NCI-H2227 (cell line): Measurements from ENCODE around the gene SLC35B1.
"Not testable (repeated sequence)": the region's sequence is repeated elsewhere in the genome, so short reads cannot be mapped to it uniquely, and the experiment has no call there.

Experiments
- DNase-seq: peaks from one replicate; lab custom pipeline; 2025; ENCODE audit not compliant: unreplicated experiment; lab: John Stamatoyannopoulos, UW

The SLC35B1 gene

GRCh38 chr17:49734515-49735490 lies 27.0 kb upstream of the SLC35B1 start:
- no peak for DNase-seq

DNA sequence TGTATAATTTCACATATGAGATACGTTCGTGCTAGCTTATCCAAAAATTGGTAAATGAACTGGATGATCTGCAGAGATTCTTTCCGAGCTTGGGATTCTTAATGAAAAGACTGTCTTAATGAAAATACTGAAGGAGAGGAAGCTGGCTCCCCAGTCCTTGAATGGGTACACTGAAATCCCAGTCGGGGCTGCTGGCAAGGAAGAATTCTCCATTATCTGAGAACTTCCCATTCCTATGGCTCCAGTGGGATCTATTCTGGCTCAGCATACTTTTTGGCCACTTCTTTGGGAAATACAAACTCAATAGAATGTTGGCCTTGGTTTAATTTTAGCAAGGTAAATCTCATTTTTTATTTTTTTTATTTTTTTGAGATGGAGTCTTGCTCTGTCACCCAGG lies 23.7 kb upstream of the SLC35B1 start:
- no peak for DNase-seq

- DNase-seq = no peak
These were observed 23.1 kb upstream of the SLC35B1 start for GRCh38 chr17:49730785-49731434.

DNA sequence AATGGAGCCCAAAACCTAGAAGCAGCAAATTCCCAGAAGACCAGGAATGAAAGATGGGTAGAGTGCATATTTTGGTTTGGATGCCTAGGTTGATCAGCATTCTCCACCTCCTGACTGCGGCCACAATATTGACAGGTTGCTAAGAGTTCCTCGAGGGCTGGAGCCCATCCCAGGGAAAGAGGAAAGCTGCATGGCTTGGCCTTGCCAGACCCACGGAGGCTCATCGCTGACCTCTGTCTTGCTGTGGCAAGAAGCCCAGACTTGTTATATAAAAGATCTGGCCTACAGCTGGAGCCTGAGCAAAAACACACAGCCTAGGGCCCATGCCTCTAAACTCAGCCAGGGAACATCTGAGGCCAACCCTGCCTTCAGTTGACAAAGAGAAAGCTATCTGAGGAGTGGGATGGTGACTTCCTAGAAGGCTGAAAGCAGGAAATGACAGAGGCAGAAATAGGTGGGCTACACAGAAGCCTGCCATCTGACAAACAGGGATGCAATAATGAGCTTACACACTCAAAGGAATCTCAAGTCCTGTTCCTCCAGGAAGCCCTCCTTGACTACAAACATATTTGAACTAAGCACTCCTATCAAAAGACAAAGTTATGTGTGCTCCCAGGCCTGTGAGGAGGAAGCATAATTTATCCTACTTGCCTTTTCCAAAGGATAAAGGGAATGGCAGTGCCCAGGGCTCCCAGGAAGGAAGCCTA lies 22.5 kb upstream of the SLC35B1 start:
- DNase-seq = no peak

DNA sequence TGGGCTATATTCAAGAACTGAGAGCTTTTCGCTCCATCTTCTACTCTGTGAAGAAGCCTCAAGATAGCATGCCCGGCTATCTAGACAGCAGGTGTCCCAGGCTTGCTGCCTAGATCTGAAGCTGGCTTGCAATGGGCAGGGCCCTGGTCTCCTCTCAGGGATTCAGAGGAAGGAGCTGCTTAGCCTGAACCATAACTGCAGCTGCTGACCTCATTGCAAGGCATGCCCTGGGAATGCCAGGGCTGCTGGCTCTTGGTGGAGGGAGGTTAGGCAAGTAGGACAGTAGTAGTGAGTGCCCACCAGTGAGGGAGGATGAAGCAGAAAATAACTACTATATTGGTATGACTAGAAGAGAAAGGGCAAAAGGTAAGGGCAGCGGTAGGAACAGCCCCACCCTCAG lies 21.3 kb upstream of the SLC35B1 start:
- DNase-seq = no peak

DNA sequence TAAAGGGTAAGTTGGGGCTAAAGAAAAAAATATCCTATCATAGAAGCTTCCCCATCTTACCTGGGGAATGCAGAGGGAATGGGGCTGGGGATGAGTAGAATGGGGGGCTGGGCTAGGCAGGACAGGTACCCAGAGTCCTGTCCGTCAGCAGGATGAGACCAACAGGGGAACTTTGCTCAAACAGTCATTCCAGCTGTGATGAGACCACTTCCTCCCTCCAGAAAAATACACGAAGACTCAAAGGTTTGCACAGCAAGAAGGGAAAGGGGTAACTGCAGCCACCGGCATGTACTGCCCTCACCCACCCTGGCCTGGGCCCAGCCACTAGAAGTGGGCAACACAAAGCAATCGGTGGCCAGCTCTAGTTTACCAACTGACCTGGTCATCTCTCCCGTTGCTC lies 20.7 kb upstream of the SLC35B1 start:
- no peak for DNase-seq

DNA sequence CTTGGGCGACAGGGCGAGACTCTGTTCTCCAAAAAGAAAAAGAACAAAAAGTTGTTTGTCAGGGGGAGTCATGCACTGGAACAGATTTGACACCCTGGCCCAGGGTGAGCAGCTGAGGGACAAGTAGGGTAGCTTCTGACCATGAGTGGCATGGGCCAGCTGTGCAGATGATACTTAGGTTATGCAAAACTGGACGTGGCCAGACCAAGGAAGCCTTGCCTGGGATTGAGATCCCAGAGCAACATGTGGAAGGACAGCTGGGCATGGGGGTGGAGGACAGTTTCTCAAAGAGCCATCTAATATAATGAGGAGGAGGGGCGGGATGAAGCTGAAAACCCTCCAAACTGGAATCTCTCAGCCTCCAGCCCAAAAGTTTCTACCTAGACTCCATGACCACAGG lies 19.6 kb upstream of the SLC35B1 start:
- no peak for DNase-seq

DNA sequence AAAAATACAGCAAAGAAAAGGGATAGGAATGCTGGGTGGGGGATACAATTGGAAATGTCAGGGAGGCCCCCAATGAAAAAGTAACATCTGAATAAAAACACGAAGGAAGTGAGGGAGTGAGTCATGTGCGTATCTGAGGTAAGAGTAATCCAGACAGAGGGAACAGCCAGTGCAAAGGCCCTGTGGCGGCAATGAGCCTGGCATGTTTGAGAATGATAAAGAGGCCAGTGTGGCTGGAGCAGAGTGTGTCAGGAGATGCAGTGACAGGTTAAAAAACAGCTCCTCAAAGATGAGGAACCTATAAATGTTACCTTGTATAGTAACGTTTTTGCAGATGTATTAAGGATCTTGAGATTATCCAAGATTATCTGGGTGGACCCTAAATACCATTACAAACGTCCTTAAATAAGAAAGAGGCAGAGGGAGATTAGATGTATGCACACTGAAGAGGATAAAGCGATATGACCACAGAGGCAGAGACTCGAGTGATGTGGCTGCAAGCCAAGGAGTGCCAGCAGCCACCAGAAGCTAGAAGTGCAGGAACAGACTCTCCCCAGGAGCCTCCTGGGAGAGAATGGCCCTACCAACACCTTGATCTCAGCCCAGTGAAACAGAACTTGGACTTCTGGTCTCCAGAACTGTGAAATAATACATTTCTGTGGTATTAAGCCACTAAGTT lies 17.8 kb upstream of the SLC35B1 start:
- no peak for DNase-seq

DNA sequence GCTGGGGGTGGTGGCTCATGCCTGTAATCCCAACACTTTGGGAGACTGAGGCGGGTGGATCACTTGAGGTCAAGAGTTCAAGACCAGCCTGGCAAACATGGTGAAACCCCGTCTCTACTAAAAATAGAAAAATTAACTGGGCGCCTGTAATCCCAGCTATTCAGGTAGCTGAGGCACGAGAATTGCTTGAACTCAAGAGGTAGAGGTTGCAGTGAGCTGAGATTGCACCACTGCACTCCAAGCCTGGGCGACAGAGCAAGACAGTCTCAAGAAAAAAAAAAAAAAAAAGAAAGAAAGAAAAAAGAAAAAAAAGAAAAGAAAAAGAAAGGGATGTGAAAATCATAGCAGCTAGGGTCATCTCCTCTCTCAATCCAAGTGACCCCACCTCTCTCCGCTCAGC lies 16.8 kb upstream of the SLC35B1 start:
- not testable (repeated sequence) for DNase-seq

DNA sequence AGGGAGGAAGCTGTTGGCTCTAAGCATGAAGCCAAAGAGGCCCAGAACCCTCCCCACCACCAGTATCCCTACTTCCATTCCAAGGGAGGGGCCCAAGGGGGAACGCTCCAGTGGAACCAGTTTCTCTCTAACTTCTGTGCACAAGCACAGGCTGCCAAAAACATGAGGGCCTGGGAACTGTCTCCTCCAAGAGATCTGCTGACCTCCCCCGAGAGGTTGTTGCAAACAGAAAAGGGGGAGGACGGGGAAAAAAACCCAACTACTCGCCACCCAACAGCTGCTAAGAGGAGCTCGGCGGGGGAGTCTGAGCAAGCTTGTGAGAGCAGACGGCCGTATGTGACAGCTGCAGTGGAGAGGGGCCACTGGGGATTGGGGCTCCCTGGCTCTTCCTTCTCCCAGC lies 15.7 kb upstream of the SLC35B1 start:
- peak; percentile 8 for DNase-seq

GRCh38 chr17:49722066-49722465 lies 14.3 kb upstream of the SLC35B1 start:
- DNase-seq = no peak

- no peak for DNase-seq
These were observed 9.7 kb upstream of the SLC35B1 start for GRCh38 chr17:49717371-49717861.

- no peak for DNase-seq
These were observed 9.1 kb upstream of the SLC35B1 start for GRCh38 chr17:49716668-49717364.

DNA sequence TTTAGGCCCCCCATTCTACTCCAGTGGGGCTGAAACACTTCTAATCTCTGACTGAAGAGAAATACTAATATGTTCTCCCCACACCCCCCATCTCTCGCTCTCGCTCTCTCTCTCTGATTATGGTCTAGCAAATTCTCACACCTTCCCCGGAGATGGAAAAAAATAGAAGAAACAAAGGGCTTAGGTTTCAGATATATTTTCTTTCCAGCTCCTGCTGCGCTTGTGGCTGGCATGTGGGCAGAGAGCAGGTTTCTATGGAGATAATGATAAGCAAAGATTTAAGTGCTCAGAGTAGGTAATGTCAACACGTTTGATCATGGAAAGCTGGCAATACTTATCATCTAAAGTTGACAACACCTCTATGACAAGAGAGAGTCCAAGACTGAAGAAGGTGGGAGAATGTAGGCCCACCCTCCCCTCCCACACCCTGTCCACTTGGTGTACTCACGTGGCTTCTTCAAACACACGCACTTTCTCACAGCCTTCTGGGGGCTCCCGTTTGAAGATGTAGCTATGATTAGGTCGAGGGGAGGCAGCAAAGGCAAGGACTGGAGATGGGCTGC lies 8.0 kb upstream of the SLC35B1 start:
- DNase-seq = no peak

- no peak for DNase-seq
These were observed 7.5 kb upstream of the SLC35B1 start for GRCh38 chr17:49715216-49715615.

DNA sequence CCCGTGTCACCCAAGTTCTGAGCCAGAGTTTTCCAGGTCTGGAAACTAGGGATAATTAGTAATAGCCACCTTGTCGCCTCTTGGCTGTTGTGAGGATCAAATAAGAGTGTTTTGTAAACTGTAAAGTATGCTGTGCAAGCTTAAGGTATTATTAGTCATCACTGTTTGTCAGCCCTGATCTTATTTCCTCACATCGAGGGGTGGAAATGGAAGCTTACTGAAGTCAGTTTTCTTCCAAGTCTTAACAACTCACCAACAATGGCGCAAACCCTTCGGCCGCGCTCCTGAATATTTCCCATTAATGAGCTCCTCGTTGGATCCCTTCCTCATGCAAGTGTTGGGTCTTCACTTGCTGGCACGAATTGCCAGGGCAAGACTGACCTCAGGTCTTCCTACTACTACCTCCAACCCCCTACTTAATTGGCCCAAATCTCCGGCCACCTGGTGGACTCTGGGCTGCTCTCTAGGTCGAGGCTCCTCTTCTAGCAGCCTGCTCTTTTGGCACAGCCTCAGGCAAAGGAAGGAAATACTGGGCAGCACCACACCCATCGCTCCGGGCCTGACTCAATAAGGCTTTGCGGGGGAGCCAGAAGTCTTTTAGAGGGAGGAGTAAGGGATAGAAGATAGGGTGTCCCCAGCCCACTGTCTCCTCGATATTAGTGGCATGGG lies 885 bp upstream of the SLC35B1 start:
- DNase-seq = no peak

- DNase-seq = no peak
These were observed 537 bp downstream of the SLC35B1 start for GRCh38 chr17:49707246-49707607.

DNA sequence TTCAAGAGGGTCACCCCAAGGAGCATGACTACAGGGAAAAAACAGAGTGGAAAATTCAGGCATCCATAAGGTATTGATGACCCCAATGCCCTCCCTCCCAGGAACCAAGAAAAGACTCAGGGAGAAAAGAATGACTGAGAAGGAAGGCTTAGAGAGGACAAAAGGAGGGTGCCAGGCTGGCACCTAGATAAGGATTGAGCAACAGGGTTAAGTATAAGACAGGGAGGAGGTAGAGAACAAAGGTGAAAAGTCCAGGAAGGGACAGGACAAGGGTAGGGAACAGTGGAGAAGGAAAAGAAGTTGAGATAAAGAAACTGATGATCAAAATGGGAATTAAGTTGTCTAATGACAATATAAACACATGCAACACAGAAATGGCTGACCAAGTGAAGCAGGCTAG lies 2.5 kb downstream of the SLC35B1 start:
- no peak for DNase-seq

DNA sequence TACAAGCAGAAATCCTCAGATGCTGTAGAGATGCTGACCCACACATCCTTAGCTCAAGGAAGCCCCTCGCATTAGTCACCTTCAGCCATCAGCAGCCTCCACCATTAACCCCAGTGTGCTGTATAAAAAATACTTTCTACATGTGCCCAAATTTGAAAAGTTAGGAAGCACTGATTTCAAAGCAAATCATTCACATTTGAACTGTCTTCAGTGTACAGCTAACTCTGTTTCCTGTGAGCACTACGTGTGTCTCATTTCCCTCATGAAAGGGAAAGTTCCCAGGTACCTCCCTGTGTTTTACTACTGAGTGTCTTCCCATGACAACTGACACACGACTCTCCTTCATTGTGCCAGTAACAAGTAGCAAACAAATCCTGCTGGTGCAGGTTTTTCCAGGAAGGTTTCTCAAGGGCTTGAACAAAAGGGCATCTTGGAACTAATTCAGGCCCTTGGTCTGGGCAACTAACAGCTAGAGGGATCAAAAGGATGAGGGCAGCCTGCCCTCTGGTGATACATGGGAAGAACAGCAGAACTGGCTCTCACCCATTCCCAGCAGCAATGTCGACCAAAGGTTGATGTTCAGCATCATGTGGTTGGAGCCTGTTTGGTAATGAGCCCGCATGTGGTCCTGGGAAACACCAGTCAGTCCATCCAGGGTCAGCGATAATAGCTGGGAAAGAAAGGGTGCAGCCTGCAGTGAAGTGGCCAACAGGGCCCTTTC lies 4.0 kb downstream of the SLC35B1 start:
- DNase-seq = peak; percentile 32
